Measurements from ENCODE around the gene TNPO3.
"Not testable (repeated sequence)": the region's sequence is repeated elsewhere in the genome, so short reads cannot be mapped to it uniquely, and the experiment has no call there.

TNPO3 gene

DNA sequence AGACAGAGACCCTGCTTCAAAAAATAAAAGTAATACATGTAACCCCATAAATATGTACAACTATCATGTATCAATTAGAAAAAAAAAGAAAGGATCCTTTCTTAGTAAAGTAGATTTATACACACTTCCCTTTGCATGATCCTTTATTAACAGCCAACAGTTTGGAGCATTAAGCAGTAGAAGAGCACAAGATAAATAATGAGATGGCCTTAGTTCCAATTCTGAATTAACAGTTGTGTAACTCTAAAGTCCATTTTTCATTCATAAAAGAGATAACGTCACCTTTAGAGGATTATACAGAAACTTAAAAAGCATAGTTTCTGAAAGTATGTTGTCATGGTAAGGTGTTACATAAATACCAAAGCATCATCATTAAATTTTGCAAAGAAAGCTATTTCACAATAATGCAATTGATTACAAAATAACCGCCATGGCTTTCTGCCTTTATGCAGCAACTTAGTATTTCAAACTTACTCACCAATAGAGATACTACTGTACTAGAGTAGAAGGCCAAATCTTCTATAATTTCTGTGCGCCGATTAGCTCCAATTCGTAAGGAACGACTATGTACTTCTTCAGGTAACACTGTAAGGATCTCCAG lies 40.3 kb downstream of the TNPO3 start:
- DNase-seq (ENCODE audit: low read depth, low spot score), result no peak

- no peak for DNase-seq (ENCODE audit: low read depth, low spot score)
These were observed 41.7 kb downstream of the TNPO3 start for GRCh38 chr7:129013048-129013724.

DNA sequence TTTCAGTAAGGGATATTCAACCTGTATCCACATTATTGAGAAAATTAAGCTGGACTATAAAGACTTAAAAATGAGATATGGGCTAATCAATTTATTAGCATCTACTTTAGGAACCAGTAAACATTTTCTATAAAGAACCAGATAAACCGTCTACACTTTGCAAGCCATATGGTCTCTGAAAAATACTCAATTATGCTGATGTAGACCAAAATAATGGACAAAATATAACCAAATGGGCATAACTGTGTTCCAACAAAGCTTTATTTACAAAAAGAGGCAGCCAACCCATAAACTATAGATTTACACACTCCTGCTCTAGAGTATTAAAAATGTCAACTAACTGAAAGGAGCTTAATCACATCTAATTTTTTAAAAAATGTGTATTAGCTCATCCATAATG lies 42.3 kb downstream of the TNPO3 start:
- no peak for DNase-seq (ENCODE audit: low read depth, low spot score)

- DNase-seq (ENCODE audit: low read depth, low spot score), result no peak
These were observed 44.8 kb downstream of the TNPO3 start for GRCh38 chr7:129010075-129010474.

DNA sequence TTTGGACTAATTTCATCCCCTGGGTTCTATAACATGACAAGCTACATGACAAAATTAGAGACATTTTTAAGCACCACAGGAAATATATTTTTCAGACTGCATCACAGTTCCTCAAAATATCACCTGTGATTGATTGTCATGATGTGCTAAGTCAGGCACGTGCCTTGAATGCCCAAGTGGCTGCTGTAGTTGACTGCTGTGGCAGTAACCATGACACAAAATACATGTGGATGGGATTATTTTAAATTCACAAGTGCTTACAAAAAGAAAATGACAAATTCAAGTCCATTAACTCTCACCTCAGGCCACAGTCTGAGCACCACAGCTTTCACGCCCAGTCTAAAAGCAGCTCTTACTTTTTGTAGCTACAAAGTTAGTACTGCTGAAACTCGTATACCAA lies 45.5 kb downstream of the TNPO3 start:
- DNase-seq (ENCODE audit: low read depth, low spot score), result no peak

GRCh38 chr7:129008645-129009414 lies 46.1 kb downstream of the TNPO3 start:
- no peak for DNase-seq (ENCODE audit: low read depth, low spot score)

GRCh38 chr7:129007572-129007971 lies 47.3 kb downstream of the TNPO3 start:
- DNase-seq (ENCODE audit: low read depth, low spot score), result no peak

GRCh38 chr7:129006636-129007414 lies 48.1 kb downstream of the TNPO3 start:
- DNase-seq (ENCODE audit: low read depth, low spot score), result no peak

DNA sequence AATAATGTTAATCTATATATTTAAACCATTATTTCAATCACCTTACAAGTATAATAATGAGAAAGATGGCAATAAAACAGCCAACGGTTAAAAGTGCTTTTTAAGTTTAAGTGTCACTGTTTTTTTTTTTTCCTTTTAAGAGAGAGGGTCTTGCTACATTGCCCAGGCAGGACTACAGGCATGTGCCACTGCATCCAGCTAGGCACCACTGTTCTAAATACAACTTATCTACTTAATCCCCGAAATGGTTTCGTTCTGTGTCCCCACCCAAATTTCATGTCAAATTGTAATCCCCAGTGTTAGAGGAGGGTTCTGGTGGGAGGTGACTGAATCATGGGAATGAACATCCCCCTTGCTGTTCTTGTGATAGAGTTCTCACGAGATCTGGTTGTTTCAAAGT lies 49.7 kb downstream of the TNPO3 start:
- no peak for DNase-seq (ENCODE audit: low read depth, low spot score)

- no peak for DNase-seq (ENCODE audit: low read depth, low spot score)
These were observed 57.7 kb downstream of the TNPO3 start for GRCh38 chr7:128997181-128997580.

DNA sequence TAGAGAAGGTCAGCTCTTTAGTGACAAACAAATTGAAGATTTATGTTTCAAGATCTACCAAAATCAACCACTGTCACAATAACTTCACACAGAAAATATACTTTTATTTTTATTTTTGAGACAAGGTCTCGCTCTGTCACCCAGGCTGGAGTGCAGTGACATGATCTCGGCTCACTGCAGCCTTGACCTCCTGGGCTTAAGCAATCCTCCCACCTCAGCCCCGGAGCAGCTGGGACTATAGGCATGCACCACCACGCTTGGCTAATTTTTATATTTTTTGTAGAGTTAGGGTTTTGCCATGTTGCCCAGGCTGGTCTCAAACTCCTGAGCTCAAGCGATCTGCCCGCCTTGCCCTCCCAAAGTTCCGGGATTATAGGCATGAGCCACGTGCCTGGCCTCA lies 60.4 kb downstream of the TNPO3 start:
- DNase-seq (ENCODE audit: low read depth, low spot score), result not testable (repeated sequence)

DNA sequence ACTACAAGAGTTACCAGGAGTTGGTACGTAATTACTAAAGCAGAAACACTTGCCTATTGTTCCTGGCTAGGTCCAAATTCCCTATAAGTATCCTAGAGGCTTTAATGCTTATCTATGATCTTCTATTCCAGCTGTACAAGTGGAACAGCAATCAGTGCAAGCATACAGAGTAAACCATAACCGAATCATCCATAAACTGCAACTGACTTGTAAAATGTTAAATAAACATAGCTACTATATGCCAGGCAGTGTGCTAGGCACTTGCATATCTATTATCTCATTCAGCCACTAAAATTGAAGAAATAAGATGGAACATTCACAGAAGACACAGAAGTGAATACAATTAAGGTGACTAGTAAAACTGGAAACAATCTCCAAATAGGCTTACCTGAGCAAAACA lies 61.5 kb downstream of the TNPO3 start:
- no peak for DNase-seq (ENCODE audit: low read depth, low spot score)

GRCh38 chr7:128989961-128990360 lies 65.0 kb downstream of the TNPO3 start:
- DNase-seq (ENCODE audit: low read depth, low spot score), result no peak

GRCh38 chr7:128988372-128988771 lies 66.5 kb downstream of the TNPO3 start:
- DNase-seq (ENCODE audit: low read depth, low spot score), result no peak

DNA sequence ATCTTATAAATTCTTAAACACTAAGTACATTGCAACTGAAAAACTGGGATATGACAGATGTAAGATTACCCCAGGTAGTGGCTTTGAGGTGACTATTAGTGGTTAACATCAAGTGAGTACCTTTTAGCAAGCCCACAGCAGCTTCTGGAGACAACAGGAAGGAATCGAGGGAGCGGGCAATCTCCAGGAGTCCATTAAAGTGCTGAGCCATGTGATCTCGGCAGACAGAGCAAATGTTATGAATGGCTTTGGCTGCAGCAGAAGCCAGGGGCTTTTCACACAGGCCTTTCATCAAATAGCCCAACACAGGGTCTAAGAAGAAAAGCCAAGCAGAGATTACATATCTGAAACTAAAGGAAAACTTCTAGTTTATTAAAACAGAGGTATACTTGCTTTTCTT lies 68.3 kb downstream of the TNPO3 start:
- no peak for DNase-seq (ENCODE audit: low read depth, low spot score)

DNA sequence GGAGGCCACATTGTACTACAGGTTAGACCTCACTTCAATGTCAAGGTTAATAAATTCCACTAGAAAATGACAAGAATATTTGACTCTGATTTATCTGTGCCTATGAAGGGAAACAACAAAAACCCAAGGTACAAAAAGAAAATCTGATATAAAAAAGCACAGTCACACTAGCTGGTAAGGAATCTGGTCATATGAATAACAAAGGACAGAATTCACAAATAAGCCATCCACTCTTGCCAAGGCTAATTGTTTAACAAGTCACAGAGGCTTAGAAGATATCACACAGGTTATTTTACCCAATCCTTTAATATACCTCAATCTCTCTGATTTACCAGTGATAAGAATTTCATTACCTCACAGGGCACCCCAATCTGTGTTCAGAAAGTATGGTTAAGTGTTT lies 69.3 kb downstream of the TNPO3 start:
- DNase-seq (ENCODE audit: low read depth, low spot score), result no peak

- DNase-seq (ENCODE audit: low read depth, low spot score), result no peak
These were observed 72.8 kb downstream of the TNPO3 start for GRCh38 chr7:128982105-128982504.

- DNase-seq (ENCODE audit: low read depth, low spot score), result no peak
These were observed 80.5 kb downstream of the TNPO3 start for GRCh38 chr7:128974241-128974934.

GRCh38 chr7:128968624-128969023 lies 86.3 kb downstream of the TNPO3 start:
- no peak for DNase-seq (ENCODE audit: low read depth, low spot score)

GRCh38 chr7:128963327-128963757 lies 91.6 kb downstream of the TNPO3 start:
- DNase-seq (ENCODE audit: low read depth, low spot score), result no peak

GRCh38 chr7:128962899-128963298 lies 92.0 kb downstream of the TNPO3 start:
- DNase-seq (ENCODE audit: low read depth, low spot score), result no peak
